IPS-NIHi7 (cell line): ENCODE data around the gene THAP5.

ENCODE experiments used
- DNase-seq: peaks from one replicate; pipeline ENCODE4 v3.0.0; 2012; ENCODE audit warnings: mixed read lengths; ENCODE audit errors: extremely low spot score

The THAP5 gene

DNA sequence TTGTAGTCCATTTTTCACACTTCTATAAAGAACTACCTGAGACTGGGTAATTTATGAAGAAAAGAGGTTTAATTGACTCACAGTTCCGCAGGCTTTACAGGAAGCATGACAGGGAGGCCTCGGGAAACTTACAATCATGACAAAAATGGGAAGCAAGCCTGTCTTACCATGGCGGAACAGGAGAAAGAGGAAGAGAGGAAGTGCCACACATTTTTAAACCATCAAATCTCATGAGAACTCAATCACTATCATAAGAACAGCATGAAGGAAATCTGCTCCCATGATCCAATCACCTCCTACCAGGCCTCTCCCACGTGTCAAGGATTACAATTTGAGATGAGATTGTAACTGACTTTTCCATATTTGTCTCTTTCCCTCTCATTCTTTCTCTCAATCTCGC, 34.2 kb downstream of the THAP5 start:
- DNase-seq, result no peak

DNA sequence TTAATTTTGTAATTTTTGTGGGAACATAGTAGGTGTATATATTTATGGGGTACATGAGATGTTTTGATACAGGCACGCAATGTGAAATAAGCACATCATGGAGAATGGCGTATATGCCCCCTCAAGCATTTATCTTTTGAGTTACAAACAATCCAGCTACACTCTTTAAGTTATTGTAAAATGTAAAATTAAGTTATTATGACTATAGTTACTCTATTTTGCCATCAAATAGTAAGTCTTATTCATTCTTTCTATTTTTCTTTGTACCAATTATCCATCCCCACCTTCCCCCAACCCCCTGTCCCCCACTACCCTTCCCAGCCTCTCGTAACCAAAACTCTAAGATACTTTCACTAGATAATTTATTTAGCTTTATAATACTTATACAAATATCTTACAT, 35.8 kb downstream of the THAP5 start:
- no peak for DNase-seq

DNA sequence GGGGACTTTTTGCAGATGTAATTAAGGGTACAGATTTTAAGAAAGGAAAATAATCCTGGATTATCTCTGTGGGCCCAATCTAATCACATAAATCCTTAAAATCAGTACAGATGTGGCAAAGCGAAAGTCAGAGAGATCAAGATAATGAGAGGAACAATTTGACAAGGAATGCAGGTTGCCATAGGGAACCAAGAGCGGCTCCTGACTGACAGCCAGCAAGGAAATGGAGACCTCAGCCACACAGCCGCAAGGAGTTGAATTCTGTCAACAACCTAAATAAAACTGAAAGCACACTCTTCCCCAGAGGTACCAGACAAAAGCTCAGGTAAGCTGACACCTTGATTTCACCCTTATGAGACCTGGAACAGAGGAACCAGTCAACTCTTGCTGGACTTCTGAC, 40.2 kb downstream of the THAP5 start:
- DNase-seq, result no peak

DNA sequence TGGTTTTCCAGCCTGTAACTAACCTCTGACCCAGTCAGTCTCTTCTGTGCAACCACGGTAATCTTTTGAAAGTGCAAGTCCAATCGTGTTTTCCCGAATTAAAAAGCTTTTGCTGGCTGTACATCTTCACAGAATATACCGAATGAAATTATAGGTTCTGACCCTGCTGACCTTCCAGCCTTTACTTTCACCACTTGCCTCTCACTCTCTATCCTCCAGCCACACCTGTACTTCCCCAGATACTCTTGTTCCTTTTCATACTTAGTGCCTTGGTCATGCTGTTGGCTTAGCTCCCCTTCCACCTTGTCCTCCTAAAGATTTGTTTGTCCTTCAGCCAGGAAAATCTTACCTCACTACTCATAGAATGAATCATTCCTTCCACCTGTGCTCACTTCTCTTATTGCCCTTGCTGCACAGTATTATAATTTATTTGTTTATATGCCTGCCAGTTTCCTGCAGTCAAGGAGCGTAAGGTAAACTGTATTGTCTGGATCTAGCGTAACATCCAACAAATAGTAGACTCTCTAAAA, 41.3 kb downstream of the THAP5 start:
- no peak for DNase-seq

DNA sequence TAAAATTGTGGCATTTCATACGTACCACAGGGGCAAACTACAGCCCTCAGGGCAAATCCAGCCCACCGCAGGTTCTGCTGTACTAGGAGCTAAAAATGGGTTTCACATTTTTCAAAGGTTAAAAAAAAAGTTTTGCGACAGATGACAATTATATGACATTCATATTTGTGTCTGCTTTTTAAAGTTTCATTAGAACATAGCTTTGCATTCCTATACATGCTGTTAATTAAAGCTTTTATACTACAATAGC, 42.8 kb downstream of the THAP5 start:
- no peak for DNase-seq

DNA sequence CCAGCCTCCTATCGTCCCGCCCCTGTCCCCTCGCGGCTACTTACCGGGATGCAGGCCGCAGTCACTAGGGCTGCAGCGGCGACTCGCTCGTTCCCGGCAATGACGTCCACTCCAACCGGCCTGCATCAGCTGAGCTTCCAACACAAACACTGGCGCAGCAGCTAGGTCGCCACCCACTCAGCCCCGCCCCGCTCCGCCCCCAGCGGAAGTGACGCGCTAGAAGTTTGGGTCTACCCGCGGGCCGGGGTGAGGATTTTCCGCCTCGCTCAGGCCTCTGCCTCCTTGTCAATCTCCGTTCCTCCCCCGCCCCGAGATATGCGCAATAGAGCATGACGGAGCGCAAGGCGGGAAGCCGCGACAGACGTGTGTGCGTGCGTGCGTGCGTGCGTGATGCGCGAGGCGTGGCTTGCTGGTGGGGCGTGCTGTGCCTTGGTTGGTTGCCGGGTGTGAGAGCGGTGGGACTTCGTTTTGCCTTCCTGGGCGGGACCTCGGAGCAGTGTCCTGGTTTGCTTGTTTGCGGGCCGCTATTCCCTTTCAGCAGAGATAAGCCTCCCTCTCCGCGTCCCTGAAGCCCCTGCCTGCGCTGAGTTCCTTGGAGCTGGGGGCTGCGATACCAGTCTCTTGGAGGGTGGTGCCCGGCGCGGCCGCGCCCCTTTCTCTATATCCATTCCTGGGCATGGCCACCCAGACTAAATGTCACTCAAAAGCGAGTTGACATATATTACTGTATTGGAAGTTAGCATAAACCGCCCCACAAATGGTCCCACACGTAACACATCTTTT, 43.3 kb downstream of the THAP5 start, which contains the start of gene PNPLA8:
PNPLA8 (minus strand) TSS at position 151 of the 783 bp plus-strand sequence. CDS start 10,644 bp downstream, outside the sequence.
- DNase-seq, result peak; percentile 96

DNA sequence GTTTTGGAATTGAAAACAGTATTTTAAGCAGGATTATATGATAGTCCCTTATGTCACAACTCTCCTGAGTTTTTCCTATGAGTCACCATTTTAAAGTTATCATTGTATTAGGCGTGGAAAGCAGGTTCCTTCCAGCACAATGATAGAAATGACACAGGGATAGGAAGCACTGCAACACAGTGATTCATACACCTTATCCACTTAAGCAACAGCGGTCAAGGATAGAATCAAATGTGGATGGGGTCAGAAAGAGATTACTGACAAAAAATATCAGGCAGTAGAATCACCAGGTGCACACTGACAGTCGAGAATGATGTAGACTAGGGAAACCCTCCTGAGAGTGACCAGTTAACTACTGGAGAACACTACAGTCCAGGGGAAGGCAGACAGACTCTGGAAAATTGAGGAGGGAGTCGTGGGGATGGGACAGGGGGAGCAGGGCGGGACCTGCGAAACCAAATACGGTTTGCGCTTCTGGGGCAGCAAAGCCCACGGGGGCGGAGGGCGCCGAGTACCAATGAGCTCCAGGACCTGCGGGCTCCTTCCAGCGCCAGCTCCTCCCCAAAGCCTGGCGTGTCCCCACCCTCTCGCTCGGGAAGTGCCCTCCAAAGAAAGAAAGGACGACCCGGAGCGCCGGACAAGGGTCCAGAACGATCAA, 44.0 kb downstream of the THAP5 start:
- DNase-seq, result peak; percentile 86

DNA sequence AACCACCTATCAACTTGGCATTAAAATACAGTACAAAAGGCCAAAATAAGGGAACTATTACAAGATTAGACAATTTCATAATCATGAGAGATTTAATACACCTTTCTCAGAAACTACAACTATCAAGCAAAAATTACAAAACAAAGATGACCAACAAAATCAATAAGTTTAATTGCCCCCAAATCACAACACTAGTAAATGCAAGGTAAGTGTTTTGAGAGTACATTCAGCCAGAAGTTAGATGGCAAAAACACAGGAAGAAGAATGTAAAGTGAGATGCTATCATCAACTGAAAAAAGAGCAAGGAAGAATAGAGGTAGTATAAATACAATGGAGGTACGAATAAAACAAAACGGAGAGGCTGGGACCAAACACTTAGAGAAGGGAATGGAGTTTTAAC, 46.7 kb downstream of the THAP5 start:
- no peak for DNase-seq

DNA sequence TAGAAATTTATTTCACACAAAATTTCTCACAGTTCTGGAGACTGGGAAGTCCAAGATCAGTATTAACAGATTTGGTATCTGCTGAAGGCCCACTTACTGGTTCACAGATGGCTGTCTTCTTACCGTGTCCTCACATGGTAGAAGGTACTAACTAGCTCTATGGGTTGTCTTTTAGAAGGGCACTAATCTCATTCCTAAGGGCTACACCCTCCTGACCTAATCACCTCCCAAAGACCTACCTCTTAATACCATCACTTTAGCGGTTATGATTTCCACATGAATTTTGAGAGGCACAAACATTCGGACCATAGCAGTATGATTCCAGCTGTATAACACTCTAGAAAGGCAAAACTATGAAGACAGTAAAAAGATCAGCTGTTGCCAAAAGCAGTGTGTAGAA, 51.6 kb downstream of the THAP5 start:
- no peak for DNase-seq

DNA sequence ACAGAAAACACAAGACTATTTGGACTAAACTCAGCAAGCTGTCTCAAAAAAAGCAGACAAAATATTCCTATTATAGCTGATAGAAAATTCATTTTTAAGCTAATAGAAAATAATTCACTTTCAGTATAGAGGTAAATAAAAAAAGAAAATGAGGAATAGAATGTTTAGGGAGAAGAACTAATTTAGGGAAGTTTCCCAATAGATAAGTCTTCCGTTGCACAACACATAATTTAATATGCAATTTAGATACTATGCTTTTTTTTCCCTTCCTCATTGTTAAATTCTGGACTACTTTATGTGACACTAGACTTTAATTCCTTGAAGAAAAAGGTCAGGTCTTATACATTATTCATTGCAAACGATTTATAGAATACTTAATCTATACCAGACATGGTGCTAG, 53.9 kb downstream of the THAP5 start:
- DNase-seq, result no peak

DNA sequence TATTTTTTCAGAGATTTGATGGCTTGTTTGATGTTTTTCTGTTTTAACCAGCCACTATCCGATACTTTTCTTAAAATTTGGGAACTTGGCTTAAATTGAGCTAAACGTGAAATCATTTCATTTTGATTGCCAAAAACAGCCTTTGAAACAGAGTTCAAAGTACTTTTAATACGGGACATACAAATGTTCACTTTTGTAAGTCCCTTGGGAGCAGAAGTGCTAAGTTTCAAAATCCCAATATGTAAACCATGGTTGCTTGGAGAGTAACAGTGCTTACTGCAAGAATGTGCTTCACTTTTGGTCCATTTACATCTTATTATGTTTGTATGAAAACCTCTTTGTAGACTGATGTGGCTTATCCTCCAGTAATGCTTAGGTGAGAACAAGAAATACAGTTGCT, 54.5 kb downstream of the THAP5 start:
- no peak for DNase-seq
